Measurements from ENCODE around the gene KDM4F.

KDM4F gene

DNA sequence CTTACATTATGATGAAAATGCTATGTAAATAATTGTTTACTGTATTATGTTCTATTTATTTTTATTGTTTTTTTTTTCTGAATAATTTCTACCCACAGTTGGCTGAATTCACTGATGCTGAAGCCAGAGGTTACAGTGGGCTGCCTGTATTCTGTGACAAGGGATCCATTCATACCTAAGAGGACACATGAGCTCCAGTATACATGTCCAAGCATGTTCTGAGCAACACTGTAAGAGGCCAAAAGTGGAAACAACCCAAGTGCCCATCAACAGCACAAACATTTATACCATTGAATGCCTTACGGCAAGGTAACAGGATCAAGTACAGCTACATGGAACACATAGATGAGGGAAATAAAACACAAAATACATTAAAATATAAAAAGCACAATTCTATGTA lies 16.1 kb downstream of the KDM4F start:
- no peak overlapping the region for H3K4me3 ChIP-seq (ENCODE audit: low read depth in 1 of 2, low read length in 2 of 2)
- H3K9me3 ChIP-seq (ENCODE audit: low read length): no peaks in the 10 kb centered on the region
- no peak overlapping the region for H3K9ac ChIP-seq (ENCODE audit: low read length)

DNA sequence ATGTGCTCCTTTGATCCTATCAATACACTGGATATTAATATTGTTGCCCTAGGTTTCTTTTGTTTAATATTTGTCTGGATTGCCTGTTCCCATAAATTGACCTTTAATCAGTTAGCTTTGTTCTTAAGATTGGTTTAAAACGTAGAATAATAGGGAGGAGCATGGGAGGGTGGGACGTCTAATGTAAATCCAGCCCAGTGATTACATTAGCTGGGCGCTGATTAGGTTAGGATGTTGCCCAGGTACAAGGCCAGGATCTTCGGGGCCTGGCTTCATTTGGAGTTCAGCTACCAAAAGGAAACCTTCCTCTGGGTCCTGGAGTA lies 17.5 kb downstream of the KDM4F start, which contains the start of gene SRSF8:
Gene SRSF8, plus strand, starts transcription at position 204 of the 323 bp plus-strand sequence. CDS start 308 bp downstream, outside the sequence.
- Histone ChIP-seq H3K36me3 (ENCODE audit: insufficient read depth, low read length) (no peaks in the 10 kb centered on the region), H3K9me3 (ENCODE audit: low read length) (no peaks in the 10 kb centered on the region), H3K4me1 (ENCODE audit: insufficient read depth, low read length) (peaks cover 12% of the 10 kb centered on the region), H3K27me3 (ENCODE audit: control insufficient read depth in 1 of 2, insufficient read depth in 2 of 2, low read length in 2 of 2) (no peaks in the 10 kb centered on the region), H3K9ac (ENCODE audit: low read length) (peak within 1 kb of the TSS; percentile 94), H3K4me3 (ENCODE audit: low read depth in 1 of 2, low read length in 2 of 2) (peak within 1 kb of the TSS; percentile 76 to 91), H3K27ac (ENCODE audit: low read depth, low read length) (peak within 1 kb of the TSS; percentile 87)

More for the DNA sequence above, 16.1 kb downstream of the KDM4F start:
- Histone ChIP-seq H3K27ac (ENCODE audit: low read depth, low read length) (no peak overlapping the region), H3K36me3 (ENCODE audit: insufficient read depth, low read length) (no peaks in the 10 kb centered on the region), H3K4me1 (ENCODE audit: insufficient read depth, low read length) (peaks cover 12% of the 10 kb centered on the region), H3K27me3 (ENCODE audit: control insufficient read depth in 1 of 2, insufficient read depth in 2 of 2, low read length in 2 of 2) (no peaks in the 10 kb centered on the region)

DNA sequence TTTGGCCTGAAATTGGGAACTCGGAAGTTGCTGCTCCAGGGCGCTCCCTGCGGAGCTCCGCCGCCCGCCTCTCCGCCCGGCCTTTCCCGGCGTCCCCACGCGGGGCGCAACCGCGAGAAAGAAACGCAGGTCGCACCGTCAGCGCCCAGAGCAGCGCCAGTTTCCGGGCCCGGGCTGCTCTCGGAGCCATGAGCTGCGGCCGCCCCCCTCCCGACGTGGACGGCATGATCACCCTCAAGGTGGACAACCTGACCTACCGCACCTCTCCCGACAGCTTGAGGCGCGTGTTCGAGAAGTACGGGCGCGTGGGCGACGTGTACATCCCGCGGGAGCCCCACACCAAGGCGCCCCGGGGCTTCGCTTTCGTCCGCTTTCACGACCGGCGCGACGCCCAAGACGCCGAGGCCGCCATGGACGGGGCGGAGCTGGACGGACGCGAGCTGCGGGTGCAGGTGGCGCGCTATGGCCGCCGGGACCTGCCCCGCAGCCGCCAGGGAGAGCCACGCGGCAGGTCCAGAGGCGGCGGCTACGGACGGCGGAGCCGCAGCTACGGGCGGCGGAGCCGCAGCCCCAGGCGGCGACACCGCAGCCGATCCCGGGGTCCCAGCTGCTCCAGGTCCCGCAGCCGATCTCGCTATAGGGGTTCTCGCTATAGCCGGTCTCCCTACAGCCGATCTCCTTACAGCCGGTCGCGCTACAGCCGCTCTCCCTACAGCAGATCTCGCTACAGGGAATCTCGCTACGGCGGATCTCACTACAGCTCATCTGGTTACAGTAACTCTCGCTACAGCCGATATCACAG lies 18.0 kb downstream of the KDM4F start:
- peak overlapping the region; percentile 94 for H3K9ac ChIP-seq (ENCODE audit: low read length)
- no peaks in the 10 kb centered on the region for H3K36me3 ChIP-seq (ENCODE audit: insufficient read depth, low read length)
- peaks cover 12% of the 10 kb centered on the region for H3K4me1 ChIP-seq (ENCODE audit: insufficient read depth, low read length)
- peak overlapping the region; percentile 76 to 91 for H3K4me3 ChIP-seq (ENCODE audit: low read depth in 1 of 2, low read length in 2 of 2)
- no peaks in the 10 kb centered on the region for H3K9me3 ChIP-seq (ENCODE audit: low read length)
- H3K27ac ChIP-seq (ENCODE audit: low read depth, low read length): peak overlapping the region; percentile 87
- H3K27me3 ChIP-seq (ENCODE audit: control insufficient read depth in 1 of 2, insufficient read depth in 2 of 2, low read length in 2 of 2): no peaks in the 10 kb centered on the region

DNA sequence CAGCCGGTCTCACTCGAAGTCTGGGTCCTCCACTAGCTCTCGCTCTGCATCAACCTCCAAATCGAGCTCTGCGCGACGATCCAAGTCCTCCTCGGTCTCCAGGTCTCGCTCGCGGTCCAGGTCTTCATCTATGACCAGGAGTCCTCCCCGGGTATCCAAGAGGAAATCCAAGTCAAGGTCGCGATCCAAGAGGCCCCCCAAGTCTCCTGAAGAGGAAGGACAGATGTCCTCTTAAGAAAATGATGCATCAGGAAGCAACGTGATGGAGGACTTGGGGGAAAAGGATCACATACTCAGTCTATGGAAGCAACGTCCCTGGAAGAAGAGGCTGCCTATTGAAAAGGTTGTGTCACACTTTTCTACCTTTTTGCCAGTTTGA lies 18.6 kb downstream of the KDM4F start:
- peak overlapping the region; percentile 76 to 91 for H3K4me3 ChIP-seq (ENCODE audit: low read depth in 1 of 2, low read length in 2 of 2)
- peaks cover 12% of the 10 kb centered on the region for H3K4me1 ChIP-seq (ENCODE audit: insufficient read depth, low read length)
- H3K27me3 ChIP-seq (ENCODE audit: control insufficient read depth in 1 of 2, insufficient read depth in 2 of 2, low read length in 2 of 2): no peaks in the 10 kb centered on the region
- no peaks in the 10 kb centered on the region for H3K36me3 ChIP-seq (ENCODE audit: insufficient read depth, low read length)
- H3K27ac ChIP-seq (ENCODE audit: low read depth, low read length): peak overlapping the region; percentile 87
- no peaks in the 10 kb centered on the region for H3K9me3 ChIP-seq (ENCODE audit: low read length)
- H3K9ac ChIP-seq (ENCODE audit: low read length): peak overlapping the region; percentile 94

DNA sequence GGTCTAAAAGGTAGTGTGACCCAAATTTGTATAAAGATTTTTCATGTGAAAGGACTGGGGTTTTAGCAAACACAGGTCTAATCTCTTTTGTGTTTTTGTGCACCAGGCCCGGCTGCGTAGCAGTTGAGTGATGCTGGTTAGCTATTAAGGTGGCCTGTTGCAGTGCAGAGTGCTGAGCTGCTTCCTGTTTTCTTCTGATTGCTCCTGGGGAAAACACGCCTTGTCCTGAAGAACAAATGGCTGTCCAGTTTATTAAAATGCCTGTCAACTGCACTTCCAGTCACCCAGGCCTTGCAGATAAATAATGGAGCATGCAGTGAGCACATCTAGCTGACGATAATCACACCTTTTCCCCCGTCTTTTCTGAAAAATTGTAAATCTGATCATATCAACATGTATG lies 19.3 kb downstream of the KDM4F start:
- Histone ChIP-seq H3K9ac (ENCODE audit: low read length) (peak overlapping the region; percentile 94), H3K4me1 (ENCODE audit: insufficient read depth, low read length) (peaks cover 12% of the 10 kb centered on the region), H3K27me3 (ENCODE audit: control insufficient read depth in 1 of 2, insufficient read depth in 2 of 2, low read length in 2 of 2) (no peaks in the 10 kb centered on the region), H3K27ac (ENCODE audit: low read depth, low read length) (peak overlapping the region; percentile 87), H3K4me3 (ENCODE audit: low read depth in 1 of 2, low read length in 2 of 2) (peak overlapping the region; percentile 76 to 91), H3K36me3 (ENCODE audit: insufficient read depth, low read length) (no peaks in the 10 kb centered on the region), H3K9me3 (ENCODE audit: low read length) (no peaks in the 10 kb centered on the region)

DNA sequence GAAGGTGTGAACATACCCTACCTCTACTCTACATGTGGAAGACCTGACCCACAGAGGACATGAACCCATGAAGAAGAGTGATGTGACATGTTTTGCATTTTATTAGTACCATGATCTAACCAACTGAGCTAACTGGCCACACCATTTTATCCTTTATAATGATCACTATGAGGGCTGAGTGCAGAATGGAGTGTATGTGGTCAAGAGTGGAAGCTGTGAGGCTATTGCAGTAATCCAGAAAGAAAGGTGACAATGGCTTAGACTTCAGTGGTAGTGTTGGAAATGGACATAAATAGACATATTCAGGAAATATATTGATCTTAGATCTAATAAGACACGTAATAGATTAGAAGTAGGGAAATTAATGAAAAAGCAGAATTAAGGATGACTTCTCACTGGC lies 21.2 kb downstream of the KDM4F start:
- Histone ChIP-seq H3K4me1 (ENCODE audit: insufficient read depth, low read length) (peaks cover 17% of the 10 kb centered on the region), H3K4me3 (ENCODE audit: low read depth in 1 of 2, low read length in 2 of 2) (no peak overlapping the region), H3K36me3 (ENCODE audit: insufficient read depth, low read length) (no peaks in the 10 kb centered on the region), H3K27me3 (ENCODE audit: control insufficient read depth in 1 of 2, insufficient read depth in 2 of 2, low read length in 2 of 2) (no peaks in the 10 kb centered on the region), H3K9me3 (ENCODE audit: low read length) (no peaks in the 10 kb centered on the region), H3K27ac (ENCODE audit: low read depth, low read length) (no peak overlapping the region), H3K9ac (ENCODE audit: low read length) (no peak overlapping the region)

DNA sequence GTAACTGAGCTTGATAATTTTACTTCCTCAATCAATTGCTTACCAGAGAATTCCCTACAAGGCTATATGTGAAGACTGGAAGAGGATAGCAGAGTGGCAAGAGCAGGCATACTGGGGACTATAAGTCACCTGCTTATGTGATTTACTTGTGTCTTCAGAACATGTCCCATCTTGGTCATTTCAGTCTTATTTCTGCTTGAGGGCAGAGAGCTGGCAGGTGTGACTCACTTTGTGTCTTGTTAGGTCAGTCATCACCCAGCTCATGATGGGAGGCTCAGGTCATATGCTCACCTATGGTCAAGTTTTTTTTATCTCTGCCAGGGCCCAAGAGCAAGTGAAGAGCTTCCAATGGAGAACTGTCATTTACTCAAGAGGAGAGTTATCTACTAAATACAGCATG lies 23.7 kb downstream of the KDM4F start:
- H3K4me1 ChIP-seq (ENCODE audit: insufficient read depth, low read length): peaks cover 17% of the 10 kb centered on the region
- no peak overlapping the region for H3K27ac ChIP-seq (ENCODE audit: low read depth, low read length)
- no peaks in the 10 kb centered on the region for H3K27me3 ChIP-seq (ENCODE audit: control insufficient read depth in 1 of 2, insufficient read depth in 2 of 2, low read length in 2 of 2)
- H3K36me3 ChIP-seq (ENCODE audit: insufficient read depth, low read length): no peaks in the 10 kb centered on the region
- H3K9me3 ChIP-seq (ENCODE audit: low read length): no peaks in the 10 kb centered on the region
- no peak overlapping the region for H3K4me3 ChIP-seq (ENCODE audit: low read depth in 1 of 2, low read length in 2 of 2)
- H3K9ac ChIP-seq (ENCODE audit: low read length): no peak overlapping the region

DNA sequence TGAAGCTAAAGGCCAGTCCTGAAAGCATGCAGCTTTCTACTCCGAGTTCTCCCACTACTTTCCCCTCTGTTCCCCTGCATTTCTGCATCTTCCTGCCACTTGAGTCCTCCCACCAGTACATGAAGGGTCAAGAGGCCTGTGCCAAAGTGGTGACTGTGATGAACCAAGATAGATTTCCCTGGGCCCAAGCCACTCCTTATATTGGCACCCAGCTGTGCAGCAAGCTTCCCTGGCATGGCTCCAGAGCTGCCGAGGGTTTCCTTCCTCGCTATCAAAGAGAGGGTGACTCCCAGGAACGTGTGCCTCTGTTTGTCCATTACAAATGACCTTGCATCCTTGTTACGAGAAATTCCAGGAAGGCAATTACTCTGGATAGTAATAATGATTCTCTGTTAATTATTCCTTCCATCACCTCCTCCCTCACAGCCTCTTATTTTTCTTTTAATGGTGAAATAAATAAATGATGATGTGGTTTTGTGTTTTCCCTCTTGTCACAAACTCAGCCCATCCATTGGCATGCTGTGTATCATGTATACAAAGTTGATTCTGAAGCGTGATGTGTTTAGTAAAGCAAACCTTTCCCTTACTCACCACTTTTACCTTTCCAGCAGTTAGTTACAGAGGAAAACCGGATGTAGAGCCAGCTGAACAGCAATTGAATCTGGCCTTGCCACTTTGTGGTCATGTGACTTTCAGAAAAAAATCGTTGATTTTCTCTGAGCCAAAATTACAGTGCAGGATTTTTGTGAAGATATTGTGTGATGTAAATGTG lies 25.8 kb downstream of the KDM4F start:
- H3K9me3 ChIP-seq (ENCODE audit: low read length): no peaks in the 10 kb centered on the region
- H3K27me3 ChIP-seq (ENCODE audit: control insufficient read depth in 1 of 2, insufficient read depth in 2 of 2, low read length in 2 of 2): no peaks in the 10 kb centered on the region
- H3K4me1 ChIP-seq (ENCODE audit: insufficient read depth, low read length): peaks cover 5% of the 10 kb centered on the region
- no peak overlapping the region for H3K9ac ChIP-seq (ENCODE audit: low read length)
- no peak overlapping the region for H3K27ac ChIP-seq (ENCODE audit: low read depth, low read length)
- no peaks in the 10 kb centered on the region for H3K36me3 ChIP-seq (ENCODE audit: insufficient read depth, low read length)
- H3K4me3 ChIP-seq (ENCODE audit: low read depth in 1 of 2, low read length in 2 of 2): no peak overlapping the region

DNA sequence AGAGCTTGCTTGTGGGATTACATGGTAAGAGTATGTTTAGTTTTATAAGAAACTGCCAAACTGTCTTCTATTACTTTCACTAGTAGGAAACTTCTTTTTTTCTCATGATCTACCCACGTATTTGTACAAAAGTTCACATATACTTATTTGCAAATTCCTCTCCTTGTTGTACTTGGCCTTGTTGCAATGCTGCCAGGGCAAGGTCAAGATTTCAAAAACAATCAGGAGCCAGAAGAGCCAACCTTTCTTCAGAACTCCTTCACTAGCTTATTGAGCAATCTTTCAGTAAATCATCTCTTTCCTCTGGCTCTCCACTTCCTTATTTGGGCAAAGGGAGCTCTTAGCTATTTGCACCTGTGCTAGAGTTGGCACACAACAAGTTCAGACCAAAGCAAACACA lies 27.2 kb downstream of the KDM4F start:
- H3K9ac ChIP-seq (ENCODE audit: low read length): no peak overlapping the region
- H3K27ac ChIP-seq (ENCODE audit: low read depth, low read length): no peak overlapping the region
- peaks cover 5% of the 10 kb centered on the region for H3K4me1 ChIP-seq (ENCODE audit: insufficient read depth, low read length)
- no peak overlapping the region for H3K4me3 ChIP-seq (ENCODE audit: low read depth in 1 of 2, low read length in 2 of 2)
- H3K9me3 ChIP-seq (ENCODE audit: low read length): no peaks in the 10 kb centered on the region
- H3K36me3 ChIP-seq (ENCODE audit: insufficient read depth, low read length): no peaks in the 10 kb centered on the region
- H3K27me3 ChIP-seq (ENCODE audit: control insufficient read depth in 1 of 2, insufficient read depth in 2 of 2, low read length in 2 of 2): no peaks in the 10 kb centered on the region

DNA sequence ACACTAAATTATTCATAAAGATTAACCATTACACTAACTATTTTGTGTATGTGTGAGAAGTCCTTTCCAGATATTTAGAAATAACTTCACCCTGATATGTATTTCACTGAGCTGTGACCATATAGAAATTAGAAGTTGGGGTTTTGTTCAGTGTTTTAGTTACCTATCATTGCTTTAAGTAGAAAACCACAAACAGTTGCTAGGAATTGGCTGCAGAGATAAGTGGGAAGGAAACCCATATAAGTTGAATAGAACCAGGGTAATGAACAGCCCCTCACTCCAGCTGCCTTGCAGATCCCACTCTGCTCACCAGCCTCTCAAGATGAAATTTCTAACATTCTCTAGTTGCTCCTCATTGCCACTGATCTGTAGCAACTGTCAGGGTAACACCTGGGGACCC lies 27.8 kb downstream of the KDM4F start:
- no peak overlapping the region for H3K9ac ChIP-seq (ENCODE audit: low read length)
- no peaks in the 10 kb centered on the region for H3K9me3 ChIP-seq (ENCODE audit: low read length)
- H3K4me1 ChIP-seq (ENCODE audit: insufficient read depth, low read length): peaks cover 5% of the 10 kb centered on the region
- H3K36me3 ChIP-seq (ENCODE audit: insufficient read depth, low read length): no peaks in the 10 kb centered on the region
- H3K4me3 ChIP-seq (ENCODE audit: low read depth in 1 of 2, low read length in 2 of 2): no peak overlapping the region
- H3K27ac ChIP-seq (ENCODE audit: low read depth, low read length): no peak overlapping the region
- H3K27me3 ChIP-seq (ENCODE audit: control insufficient read depth in 1 of 2, insufficient read depth in 2 of 2, low read length in 2 of 2): no peaks in the 10 kb centered on the region

DNA sequence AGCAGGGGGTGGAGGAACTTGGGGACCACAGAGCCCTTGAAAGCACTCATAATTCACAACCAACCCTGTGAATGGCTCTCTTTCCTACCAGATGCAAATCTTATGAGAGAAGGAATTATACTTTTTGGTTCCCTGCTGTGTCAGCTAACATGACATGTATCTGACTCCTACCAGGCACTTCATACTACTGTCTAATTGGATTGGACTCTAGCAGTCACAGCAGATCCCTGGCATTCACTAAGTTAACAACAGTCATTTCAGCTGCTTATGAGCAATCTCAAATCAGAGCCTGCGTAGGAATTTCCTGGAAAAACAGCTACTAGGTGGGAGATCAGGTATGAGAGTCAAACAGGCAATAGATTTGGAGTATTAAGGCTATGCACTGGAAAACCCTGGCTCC lies 29.3 kb downstream of the KDM4F start:
- H3K9ac ChIP-seq (ENCODE audit: low read length): no peak overlapping the region
- no peaks in the 10 kb centered on the region for H3K36me3 ChIP-seq (ENCODE audit: insufficient read depth, low read length)
- no peak overlapping the region for H3K4me3 ChIP-seq (ENCODE audit: low read depth in 1 of 2, low read length in 2 of 2)
- H3K9me3 ChIP-seq (ENCODE audit: low read length): no peaks in the 10 kb centered on the region
- no peaks in the 10 kb centered on the region for H3K27me3 ChIP-seq (ENCODE audit: control insufficient read depth in 1 of 2, insufficient read depth in 2 of 2, low read length in 2 of 2)
- H3K4me1 ChIP-seq (ENCODE audit: insufficient read depth, low read length): peaks cover 5% of the 10 kb centered on the region
- no peak overlapping the region for H3K27ac ChIP-seq (ENCODE audit: low read depth, low read length)
